A549 (cell line): Measurements from ENCODE around the gene IRX3. TPM values are rescaled to one million over a fixed set of nuclear protein-coding genes. Genes with fewer than 3 reads are reported as not detected.

Source experiments
- ATAC-seq, 2 experiments: fragments of 200-7000 bp in 1 of 2; fragments of >200 bp in 1 of 2; cut with Nextera tagmentation in 1 of 2; cut with Tn5 transposase in 1 of 2; 3 replicates each; pipeline versions ENCODE4 v1.8.0 to v1.9.1; 2018 to 2020; ENCODE audit warnings: mild to moderate bottlenecking in 1 of 2, moderate library complexity in 1 of 2
- CTCF ChIA-PET: fragments of 300-600 bp; sonication (Branson Sonifier 250); formaldehyde crosslinking; extraction: SDS; loops from one replicate; lab custom pipeline; 2021; ENCODE audit warnings: antibody characterized with exemption, inconsistent platforms; lab: Yijun Ruan, JAX
- POLR2A ChIA-PET: fragments of 350-600 bp; formaldehyde crosslinking; extraction: SDS; loops from one replicate; lab custom pipeline; 2021; ENCODE audit warnings: antibody characterized with exemption, inconsistent platforms; lab: Yijun Ruan, JAX
- DNase-seq, 2 experiments: peaks; one replicate each; pipeline versions ENCODE4 v3.0.0 to v3.0.0-alpha.2; 2011 to 2016; ENCODE audit warnings: low read depth in 1 of 2, low spot score in 1 of 2
- FAIRE-seq: peaks from 2 replicates; lab custom pipeline; 2011; peaks lifted over from hg19 to GRCh38; lab: Jason Lieb, UNC
- H3K27ac ChIP-seq, 2 experiments: fragments of >200 bp; sonication (Bioruptor Twin); formaldehyde crosslinking; 3 replicates each; pipeline ENCODE4 v1.5.1; 2016 to 2017
- H3K4me1 ChIP-seq: fragments of >200 bp; sonication (Bioruptor Twin); formaldehyde crosslinking; 3 replicates; pipeline ENCODE4 v1.6.1; 2016
- H3K4me2 ChIP-seq: fragments of >200 bp; sonication (Bioruptor Twin); formaldehyde crosslinking; 3 replicates; pipeline ENCODE4 v1.6.1; 2016
- H3K4me3 ChIP-seq: fragments of >200 bp; sonication (Bioruptor Twin); formaldehyde crosslinking; 3 replicates; pipeline ENCODE4 v1.5.1; 2016
- H3K9me3 ChIP-seq: fragments of >200 bp; sonication (Bioruptor Twin); formaldehyde crosslinking; 3 replicates; pipeline ENCODE4 v1.6.1; 2016
- CHD4 ChIP-seq: fragments of 200-600 bp; sonication (generic); IDR thresholded peaks from 2 replicates; pipeline ENCODE4 v1.6.1; 2016; ENCODE audit warnings: antibody characterized with exemption, mild to moderate bottlenecking, borderline replicate concordance
- CTCF ChIP-seq: fragments of >200 bp; sonication (Bioruptor Twin); formaldehyde crosslinking; IDR thresholded peaks from 3 replicates; pipeline ENCODE4 v1.5.1; 2016
- HEYL ChIP-seq: fragments of 250-450 bp; sonication (Bioruptor Pico); IDR thresholded peaks from 2 replicates; pipeline ENCODE4 v1.8.0; 2021; ENCODE audit warnings: mild to moderate bottlenecking, moderate library complexity
- HMGXB4 ChIP-seq: fragments of 250-450 bp; sonication (Bioruptor Pico); IDR thresholded peaks from 2 replicates; pipeline ENCODE4 v1.5.0; 2021; ENCODE audit warnings: mild to moderate bottlenecking, moderate library complexity, borderline replicate concordance
- MYC ChIP-seq: IDR thresholded peaks from 2 replicates; pipeline ENCODE4 v1.6.1; 2012; ENCODE audit warnings: mild to moderate bottlenecking, inconsistent platforms, low read length, improper control_type of control experiment, borderline replicate concordance
- POLR2A ChIP-seq: IDR thresholded peaks from 2 replicates; pipeline ENCODE4 v1.6.1; 2012; ENCODE audit warnings: mild to moderate bottlenecking, low read length
- RAD21 ChIP-seq, 2 experiments: fragments of >200 bp in 1 of 2; sonication (Bioruptor Twin) in 1 of 2; formaldehyde crosslinking in 1 of 2; IDR thresholded peaks in 1 of 2; conservative IDR thresholded peaks in 1 of 2; 2 replicates in 1 of 2; 3 replicates in 1 of 2; pipeline ENCODE4 v1.6.1; 2012 to 2018; ENCODE audit warnings: inconsistent platforms in 1 of 2
- REST ChIP-seq: fragments of 200-600 bp; sonication (generic); IDR thresholded peaks from 2 replicates; pipeline ENCODE4 v1.6.1; 2016; ENCODE audit warnings: antibody characterized with exemption, mild to moderate bottlenecking, moderate library complexity
- SREBF2 ChIP-seq: fragments of 450-650 bp; IDR thresholded peaks from 2 replicates; pipeline ENCODE4 v1.6.1; 2014; ENCODE audit warnings: mild to moderate bottlenecking, moderate library complexity
- ZC3H11A ChIP-seq: fragments of 450-650 bp; IDR thresholded peaks from 2 replicates; pipeline ENCODE4 v1.6.1; 2014; ENCODE audit warnings: antibody characterized with exemption, mild to moderate bottlenecking
- WGBS: methylation state at CpG from one replicate; pipeline ENCODE4 v1.1.6; 2017; ENCODE audit errors: missing lambda C conversion rate; 5-methylcytosine and 5-hydroxymethylcytosine counted together
- polyA plus RNA-seq, 4 experiments: library from polyadenylated mRNA; depleted of rRNA in 3 of 4; stranded (reverse); fragments of >200 nt; fragmentation: RNase III in 1 of 4; extraction: RNeasy Plus Mini Kit Qiagen cat#74134 plus additional on column Dnase treatment in 1 of 4; gene quantifications; 2 replicates in 3 of 4; 3 replicates in 1 of 4; pipeline ENCODE4 v1.2.3, GENCODE V29; 2011 to 2017
- TF ChIP-seq, protein P1 (sequence below): fragments of >200 bp; sonication (Bioruptor Twin); formaldehyde crosslinking; IDR thresholded peaks from 3 replicates; pipeline ENCODE4 v1.6.1; 2016
- TF ChIP-seq, protein P2 (sequence below): IDR thresholded peaks from 2 replicates; pipeline ENCODE4 v1.6.1; 2012

The IRX3 gene
- polyA plus RNA-seq, 2 of the 4 experiments (the other 2 are of a cell fraction), result 1.7 to 3.2 TPM

GRCh38 chr16:54236773-54237172 lies 49.8 kb downstream of the IRX3 start:
- WGBS, result 37% methylated on average over 2 of the region's 2 CpGs
- ChIA-PET CTCF (no interaction called here), POLR2A (no interaction called here)
- ATAC-seq (no peak), DNase-seq (no peak), FAIRE-seq (no peak)
- Histone ChIP-seq H3K9me3 (no peaks in the 10 kb centered on the region), H3K4me2 (no peak overlapping the region), H3K27ac (no peak overlapping the region), H3K4me3 (no peak overlapping the region), H3K4me1 (no peaks in the 10 kb centered on the region)
- TF ChIP-seq HMGXB4 (no peak), CTCF (no peak), REST (no peak), HEYL (CRISPR knock-in tag) (no peak), SREBF2 (no peak), MYC (no peak)
- TF ChIP-seq, protein P1, sequence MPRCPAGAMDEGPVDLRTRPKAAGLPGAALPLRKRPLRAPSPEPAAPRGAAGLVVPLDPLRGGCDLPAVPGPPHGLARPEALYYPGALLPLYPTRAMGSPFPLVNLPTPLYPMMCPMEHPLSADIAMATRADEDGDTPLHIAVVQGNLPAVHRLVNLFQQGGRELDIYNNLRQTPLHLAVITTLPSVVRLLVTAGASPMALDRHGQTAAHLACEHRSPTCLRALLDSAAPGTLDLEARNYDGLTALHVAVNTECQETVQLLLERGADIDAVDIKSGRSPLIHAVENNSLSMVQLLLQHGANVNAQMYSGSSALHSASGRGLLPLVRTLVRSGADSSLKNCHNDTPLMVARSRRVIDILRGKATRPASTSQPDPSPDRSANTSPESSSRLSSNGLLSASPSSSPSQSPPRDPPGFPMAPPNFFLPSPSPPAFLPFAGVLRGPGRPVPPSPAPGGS, result no peak
- TF ChIP-seq, protein P2, sequence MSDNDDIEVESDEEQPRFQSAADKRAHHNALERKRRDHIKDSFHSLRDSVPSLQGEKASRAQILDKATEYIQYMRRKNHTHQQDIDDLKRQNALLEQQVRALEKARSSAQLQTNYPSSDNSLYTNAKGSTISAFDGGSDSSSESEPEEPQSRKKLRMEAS, result no peak

GRCh38 chr16:54233615-54234014 lies 53.0 kb downstream of the IRX3 start:
- POLR2A ChIA-PET, result no interaction called here
- Histone ChIP-seq H3K27ac (no peak overlapping the region), H3K4me1 (no peaks in the 10 kb centered on the region), H3K4me2 (no peak overlapping the region), H3K9me3 (no peaks in the 10 kb centered on the region), H3K4me3 (no peak overlapping the region)
- DNase-seq, result no peak
- CTCF ChIA-PET, result interaction anchor here (0.6 kb wide), 1 partner anchor 489 kb away, joined by 4 read pairs; no protein-coding TSS in a partner anchor
- no peak for FAIRE-seq
- no peak for ATAC-seq
- no peak for TF ChIP-seq ZC3H11A
- no peak for TF ChIP-seq POLR2A
- TF ChIP-seq, protein P2, result no peak
- no peak for TF ChIP-seq RAD21 (conservative IDR thresholded peaks at IDR 0.05 in 1 of 2, IDR thresholded peaks at IDR 0.05 in 1 of 2)
- no peak for TF ChIP-seq CHD4
- WGBS, result 22% methylated on average over 4 of the region's 4 CpGs
